B cell (primary cell): ENCODE results near the gene ESPNL. TPM values are rescaled to one million over a fixed set of nuclear protein-coding genes. Genes with fewer than 3 reads are reported as not detected.

ENCODE experiments used
- ATAC-seq: fragments of 200-7000 bp; cut with Tn5 transposase; one replicate; pipeline ENCODE4 v1.10.0; 2021; ENCODE audit warnings: low read depth, mild to moderate bottlenecking, moderate number of reproducible peaks, moderate library complexity
- CTCF ChIA-PET: fragments of 350-600 bp; sonication (Branson Sonifier 250); formaldehyde crosslinking; loops from one replicate; lab custom pipeline; 2021; ENCODE audit warnings: antibody characterized with exemption, inconsistent platforms; lab: Charles Lee
- POLR2A ChIA-PET: fragments of 350-600 bp; sonication (Branson Sonifier 250); formaldehyde crosslinking; loops from one replicate; lab custom pipeline; 2021; ENCODE audit warnings: antibody characterized with exemption; lab: Charles Lee
- DNase-seq: peaks from one replicate; pipeline ENCODE4 v3.0.0; 2013
- H2AFZ ChIP-seq: 2 replicates; pipeline ENCODE4 v1.6.1; 2012; ENCODE audit warnings: mild to moderate bottlenecking, low read depth, low read length; ENCODE audit not compliant: insufficient read depth, poor library complexity, severe bottlenecking
- H3K27ac ChIP-seq, 2 donors: 1 replicate in 1 of 2; 2 replicates in 1 of 2; pipeline ENCODE4 v1.5.1; 2012 to 2013; ENCODE audit warnings: low read length in 2 of 2, mild to moderate bottlenecking in 2 of 2, moderate library complexity in 1 of 2
- H3K27me3 ChIP-seq, 4 experiments: fragments of 200-600 bp in 1 of 4; sonication (generic) in 1 of 4; replicated peaks in 1 of 4; 1 replicate in 2 of 4; 2 replicates in 2 of 4; pipeline versions ENCODE4 v1.6.1 to v1.7.0; 2013 to 2016; ENCODE audit warnings: low read length in 3 of 4, mild to moderate bottlenecking in 2 of 4, mixed read lengths in 1 of 4, moderate library complexity in 1 of 4; ENCODE audit not compliant: insufficient read depth in 4 of 4, control insufficient read depth in 3 of 4; ENCODE audit errors: control extremely low read depth in 1 of 4
- H3K36me3 ChIP-seq, 2 experiments: replicated peaks in 1 of 2; 1 replicate in 1 of 2; 2 replicates in 1 of 2; pipeline versions ENCODE4 v1.6.1 to v1.7.1; 2013; ENCODE audit warnings: low read length in 1 of 2; ENCODE audit not compliant: insufficient read depth in 2 of 2, control insufficient read depth in 1 of 2; ENCODE audit errors: control extremely low read depth in 1 of 2, extremely low read depth in 1 of 2
- H3K4me1 ChIP-seq, 2 donors: fragments of 200-600 bp in 1 of 2; sonication (generic) in 1 of 2; 1 replicate in 1 of 2; 2 replicates in 1 of 2; pipeline versions ENCODE4 v1.5.1 to v1.6.1; 2013 to 2017; ENCODE audit warnings: low read length in 2 of 2; ENCODE audit not compliant: control insufficient read depth in 2 of 2, insufficient read depth in 2 of 2
- H3K4me2 ChIP-seq: replicated peaks from 2 replicates; pipeline ENCODE3; 2012; ENCODE audit warnings: mild to moderate bottlenecking, low read depth, low read length; ENCODE audit not compliant: poor library complexity, severe bottlenecking
- H3K4me3 ChIP-seq, 5 experiments: fragments of 200-600 bp in 1 of 5; sonication (generic) in 1 of 5; 1 replicate in 3 of 5; 2 replicates in 2 of 5; pipeline versions ENCODE4 v1.5.1 to v1.7.0; 2011 to 2016; ENCODE audit warnings: low read length in 4 of 5, mild to moderate bottlenecking in 4 of 5, low read depth in 2 of 5, control low read depth in 1 of 5, moderate library complexity in 1 of 5; ENCODE audit not compliant: insufficient read depth in 1 of 5; ENCODE audit errors: control extremely low read depth in 1 of 5, extremely low read depth in 1 of 5
- H3K79me2 ChIP-seq: fragments of 200-600 bp; sonication (generic); one replicate; pipeline ENCODE4 v1.6.0; 2016; ENCODE audit warnings: low read length; ENCODE audit not compliant: control insufficient read depth, insufficient read depth
- H3K9ac ChIP-seq: fragments of 200-600 bp; sonication (generic); 2 replicates; pipeline ENCODE4 v1.6.1; 2017; ENCODE audit warnings: mild to moderate bottlenecking, low read length, moderate library complexity
- H3K9me3 ChIP-seq, 3 donors: one replicate each; pipeline versions ENCODE4 v1.6.1 to v1.7.1; 2013; ENCODE audit warnings: low read length in 2 of 3; ENCODE audit not compliant: control insufficient read depth in 2 of 3, insufficient read depth in 1 of 3; ENCODE audit errors: control extremely low read depth in 1 of 3
- H4K20me1 ChIP-seq: 2 replicates; pipeline ENCODE4 v1.6.0; 2012; ENCODE audit warnings: mild to moderate bottlenecking, low read length; ENCODE audit not compliant: insufficient read depth, control insufficient read depth, poor library complexity, severe bottlenecking
- H3K27ac Mint-ChIP-seq: one replicate; pipeline ENCODE4 v1.8.0; 2021; ENCODE audit warnings: mixed read lengths
- H3K27me3 Mint-ChIP-seq: one replicate; pipeline ENCODE4 v1.8.0; 2021; ENCODE audit warnings: mixed read lengths
- H3K4me1 Mint-ChIP-seq: one replicate; pipeline ENCODE4 v1.8.0; 2021; ENCODE audit warnings: mixed read lengths
- H3K4me3 Mint-ChIP-seq: one replicate; pipeline ENCODE4 v1.8.0; 2021; ENCODE audit warnings: mixed read lengths
- H3K9me3 Mint-ChIP-seq: one replicate; pipeline ENCODE4 v1.8.0; 2022; ENCODE audit warnings: mixed read lengths; ENCODE audit not compliant: insufficient read depth
- EZH2 ChIP-seq: IDR thresholded peaks from 2 replicates; pipeline ENCODE4 v1.6.1; 2012; ENCODE audit warnings: borderline replicate concordance, low read depth, mild to moderate bottlenecking, moderate library complexity, low read length; ENCODE audit not compliant: insufficient read depth, poor library complexity, severe bottlenecking
- WGBS: methylation state at CpG from one replicate; pipeline ENCODE4 v1.1.5; 2013; ENCODE audit warnings: missing lambda C conversion rate; ENCODE audit not compliant: insufficient coverage; 5-methylcytosine and 5-hydroxymethylcytosine counted together
- intact Hi-C: fragments of 100-400 bp; cut with micrococcal nuclease; formaldehyde crosslinking; loops from one replicate; pipeline ENCODE4 v1.10.0; 2022
- polyA plus RNA-seq: library from polyadenylated mRNA; depleted of rRNA; stranded (reverse); fragments of >200 nt; gene quantifications from 2 replicates; pipeline ENCODE4 v1.2.3, GENCODE V29; 2012
- total RNA-seq, 2 donors: library from RNA; stranded (reverse); fragments of 120-200 nt in 1 of 2; gene quantifications; 1 replicate in 1 of 2; 2 replicates in 1 of 2; pipeline versions ENCODE4 v1.2.3 to v1.2.4, GENCODE V29; 2013 to 2022
- TF ChIP-seq, protein P1 (sequence below): fragments of 200-600 bp; IDR thresholded peaks from one replicate; pipeline ENCODE4 v1.8.0; 2022; ENCODE audit warnings: antibody characterized with exemption, mild to moderate bottlenecking

Gene ESPNL
- total and polyA plus RNA-seq, 2 donors (not counting 1 experiment from before 2014, with no cell fraction given), result 1.6 to 2.5 TPM

- H3K4me3 ChIP-seq, result no peak overlapping the region
- Mint-ChIP-seq H3K9me3 (no peaks in the 10 kb centered on the region), H3K4me1 (peaks cover 23% of the 10 kb centered on the region), H3K4me3 (no peak overlapping the region), H3K27me3 (no peaks in the 10 kb centered on the region), H3K27ac (no peak overlapping the region)
- H3K79me2 ChIP-seq, result no peaks in the 10 kb centered on the region
- CTCF ChIA-PET, result no interaction called here
- no peak for TF ChIP-seq EZH2
- TF ChIP-seq, protein P1, sequence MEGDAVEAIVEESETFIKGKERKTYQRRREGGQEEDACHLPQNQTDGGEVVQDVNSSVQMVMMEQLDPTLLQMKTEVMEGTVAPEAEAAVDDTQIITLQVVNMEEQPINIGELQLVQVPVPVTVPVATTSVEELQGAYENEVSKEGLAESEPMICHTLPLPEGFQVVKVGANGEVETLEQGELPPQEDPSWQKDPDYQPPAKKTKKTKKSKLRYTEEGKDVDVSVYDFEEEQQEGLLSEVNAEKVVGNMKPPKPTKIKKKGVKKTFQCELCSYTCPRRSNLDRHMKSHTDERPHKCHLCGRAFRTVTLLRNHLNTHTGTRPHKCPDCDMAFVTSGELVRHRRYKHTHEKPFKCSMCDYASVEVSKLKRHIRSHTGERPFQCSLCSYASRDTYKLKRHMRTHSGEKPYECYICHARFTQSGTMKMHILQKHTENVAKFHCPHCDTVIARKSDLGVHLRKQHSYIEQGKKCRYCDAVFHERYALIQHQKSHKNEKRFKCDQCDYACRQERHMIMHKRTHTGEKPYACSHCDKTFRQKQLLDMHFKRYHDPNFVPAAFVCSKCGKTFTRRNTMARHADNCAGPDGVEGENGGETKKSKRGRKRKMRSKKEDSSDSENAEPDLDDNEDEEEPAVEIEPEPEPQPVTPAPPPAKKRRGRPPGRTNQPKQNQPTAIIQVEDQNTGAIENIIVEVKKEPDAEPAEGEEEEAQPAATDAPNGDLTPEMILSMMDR, result no peak
- peaks cover 26 to 40% of the 10 kb centered on the region in 2 donors for H3K4me1 ChIP-seq
- no peaks in the 10 kb centered on the region for H3K36me3 ChIP-seq
- no peak for DNase-seq
- WGBS, result 90% methylated on average over 30 of the region's 30 CpGs
- no peaks in the 10 kb centered on the region for H4K20me1 ChIP-seq
- no peak overlapping the region for H2AFZ ChIP-seq
- POLR2A ChIA-PET, result no interaction called here
- H3K27me3 ChIP-seq, result no peaks in the 10 kb centered on the region
- intact Hi-C loops, result no loop called here
- ATAC-seq, result no peak
- no peak overlapping the region for H3K4me2 ChIP-seq
- no peak overlapping the region for H3K9ac ChIP-seq
- no peaks in the 10 kb centered on the region for H3K9me3 ChIP-seq
- H3K27ac ChIP-seq, result no peak overlapping the region
Observed at GRCh38 chr2:238101891-238102841, 2.0 kb downstream of the ESPNL start.

DNA sequence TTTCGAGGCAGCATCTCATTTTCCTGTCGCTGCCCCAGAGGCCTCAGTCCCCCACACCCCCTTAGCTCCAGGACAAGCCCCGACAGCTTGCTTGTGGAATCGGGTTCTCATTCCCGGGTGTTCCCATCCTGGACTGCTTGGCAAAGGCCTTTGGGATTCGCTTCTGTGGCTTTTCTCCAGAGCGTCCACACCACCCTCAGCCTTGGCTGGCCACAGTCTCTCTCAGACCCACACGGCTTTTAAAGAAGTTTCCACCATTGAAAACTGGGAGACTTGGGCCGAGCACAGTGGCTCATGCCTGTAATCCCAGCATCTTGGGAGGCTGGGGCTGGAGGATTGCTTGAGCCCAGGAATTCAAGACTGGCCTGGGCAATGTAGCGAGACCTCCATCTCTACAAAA is 2.7 kb downstream of the ESPNL start:
- Histone ChIP-seq H2AFZ (no peak overlapping the region), H3K4me2 (no peak overlapping the region), H3K79me2 (no peaks in the 10 kb centered on the region), H3K9ac (no peak overlapping the region), H3K9me3 (peaks cover 0 to 5% (median 0%) of the 10 kb centered on the region in 3 donors), H3K27me3 (no peaks in the 10 kb centered on the region), H3K36me3 (no peaks in the 10 kb centered on the region), H3K4me3 (no peak overlapping the region), H3K27ac (no peak overlapping the region), H3K4me1 (peaks cover 31 to 47% of the 10 kb centered on the region in 2 donors), H4K20me1 (no peaks in the 10 kb centered on the region)
- Mint-ChIP-seq H3K27me3 (no peaks in the 10 kb centered on the region), H3K9me3 (no peaks in the 10 kb centered on the region), H3K27ac (no peak overlapping the region), H3K4me1 (peaks cover 28% of the 10 kb centered on the region), H3K4me3 (no peak overlapping the region)
- no peak for TF ChIP-seq EZH2
- TF ChIP-seq, protein P1, result no peak
- DNase-seq (no peak), ATAC-seq (no peak)
- ChIA-PET CTCF (no interaction called here), POLR2A (no interaction called here)
- WGBS, result 86% methylated on average over 7 of the region's 10 CpGs
- intact Hi-C loops, result no loop called here
